Activated naive CD4-positive, alpha-beta T cell treated with anti-CD3 and anti-CD28 coated beads, Interleukin-2, amount 50 U/mL, for 24 hours (primary cell): ENCODE results near the gene ALDH3B2.
"Not testable (repeated sequence)": the region's sequence is repeated elsewhere in the genome, so short reads cannot be mapped to it uniquely, and the experiment has no call there.

ENCODE experiments used
- H3K27ac Mint-ChIP-seq: one replicate; pipeline ENCODE4 v1.8.0; 2021; ENCODE audit warnings: mild to moderate bottlenecking, mixed read lengths
- H3K27me3 Mint-ChIP-seq: one replicate; pipeline ENCODE4 v1.8.0; 2021; ENCODE audit warnings: mixed read lengths
- H3K36me3 Mint-ChIP-seq: one replicate; pipeline ENCODE4 v1.8.0; 2021; ENCODE audit warnings: mixed read lengths
- H3K4me1 Mint-ChIP-seq: one replicate; pipeline ENCODE4 v1.8.0; 2021; ENCODE audit warnings: mixed read lengths
- H3K4me3 Mint-ChIP-seq: one replicate; pipeline ENCODE4 v1.8.0; 2021; ENCODE audit warnings: mild to moderate bottlenecking, mixed read lengths
- H3K9me3 Mint-ChIP-seq: one replicate; pipeline ENCODE4 v1.8.0; 2021; ENCODE audit warnings: mixed read lengths

Gene ALDH3B2

GRCh38 chr11:67642173-67643120 is 32.0 kb downstream of the ALDH3B2 start:
- no peak overlapping the region for H3K4me3 Mint-ChIP-seq
- no peaks in the 10 kb centered on the region for H3K36me3 Mint-ChIP-seq
- H3K27me3 Mint-ChIP-seq = no peaks in the 10 kb centered on the region
- H3K9me3 Mint-ChIP-seq = no peaks in the 10 kb centered on the region
- H3K27ac Mint-ChIP-seq = peak overlapping the region; percentile 23
- peaks cover 15% of the 10 kb centered on the region for H3K4me1 Mint-ChIP-seq

GRCh38 chr11:67641338-67642172 is 32.9 kb downstream of the ALDH3B2 start:
- Mint-ChIP-seq H3K4me3 (no peak overlapping the region), H3K4me1 (peaks cover 7% of the 10 kb centered on the region), H3K27me3 (no peaks in the 10 kb centered on the region), H3K27ac (no peak overlapping the region), H3K36me3 (no peaks in the 10 kb centered on the region), H3K9me3 (no peaks in the 10 kb centered on the region)

- no peak overlapping the region for H3K4me3 Mint-ChIP-seq
- no peaks in the 10 kb centered on the region for H3K36me3 Mint-ChIP-seq
- H3K4me1 Mint-ChIP-seq = peaks cover under 1% of the 10 kb centered on the region
- no peaks in the 10 kb centered on the region for H3K27me3 Mint-ChIP-seq
- H3K27ac Mint-ChIP-seq = no peak overlapping the region
- H3K9me3 Mint-ChIP-seq = no peaks in the 10 kb centered on the region
Measured at GRCh38 chr11:67640758-67641337, 33.6 kb downstream of the ALDH3B2 start.

- Mint-ChIP-seq H3K36me3 (no peaks in the 10 kb centered on the region), H3K27ac (peak overlapping the region; percentile 59), H3K4me3 (no peak overlapping the region), H3K4me1 (no peaks in the 10 kb centered on the region), H3K27me3 (no peaks in the 10 kb centered on the region), H3K9me3 (no peaks in the 10 kb centered on the region)
Measured at GRCh38 chr11:67640021-67640757, 34.2 kb downstream of the ALDH3B2 start.

GRCh38 chr11:67639438-67639859 is 35.0 kb downstream of the ALDH3B2 start, which contains the start of gene TBX10:
TSS of gene TBX10 (minus strand) at chr11:67639763. CDS start at chr11:67639472, 291 bp downstream.
- Mint-ChIP-seq H3K4me1 (no peaks in the 10 kb centered on the region), H3K27ac (peak within 1 kb of the TSS; percentile 59), H3K27me3 (no peaks in the 10 kb centered on the region), H3K4me3 (no peak within 1 kb of the TSS), H3K36me3 (no peaks in the 10 kb centered on the region), H3K9me3 (no peaks in the 10 kb centered on the region)

GRCh38 chr11:67638535-67639437 is 35.6 kb downstream of the ALDH3B2 start:
- H3K4me3 Mint-ChIP-seq = no peak overlapping the region
- no peaks in the 10 kb centered on the region for H3K4me1 Mint-ChIP-seq
- no peaks in the 10 kb centered on the region for H3K36me3 Mint-ChIP-seq
- no peaks in the 10 kb centered on the region for H3K9me3 Mint-ChIP-seq
- H3K27ac Mint-ChIP-seq = no peak overlapping the region
- no peaks in the 10 kb centered on the region for H3K27me3 Mint-ChIP-seq

GRCh38 chr11:67637441-67637840 is 37.0 kb downstream of the ALDH3B2 start:
- not testable (repeated sequence) for H3K9me3 Mint-ChIP-seq, H3K27me3 Mint-ChIP-seq, H3K4me3 Mint-ChIP-seq, H3K36me3 Mint-ChIP-seq, H3K4me1 Mint-ChIP-seq, H3K27ac Mint-ChIP-seq

GRCh38 chr11:67636962-67637361 is 37.5 kb downstream of the ALDH3B2 start:
- no peak overlapping the region for H3K4me3 Mint-ChIP-seq
- H3K27ac Mint-ChIP-seq = no peak overlapping the region
- H3K9me3 Mint-ChIP-seq = no peaks in the 10 kb centered on the region
- H3K36me3 Mint-ChIP-seq = no peaks in the 10 kb centered on the region
- no peaks in the 10 kb centered on the region for H3K27me3 Mint-ChIP-seq
- H3K4me1 Mint-ChIP-seq = no peaks in the 10 kb centered on the region

- H3K9me3 Mint-ChIP-seq = no peaks in the 10 kb centered on the region
- peaks cover 6% of the 10 kb centered on the region for H3K4me1 Mint-ChIP-seq
- no peaks in the 10 kb centered on the region for H3K27me3 Mint-ChIP-seq
- H3K4me3 Mint-ChIP-seq = no peak overlapping the region
- H3K36me3 Mint-ChIP-seq = no peaks in the 10 kb centered on the region
- no peak overlapping the region for H3K27ac Mint-ChIP-seq
Measured at GRCh38 chr11:67635231-67635521, 39.2 kb downstream of the ALDH3B2 start.

GRCh38 chr11:67634366-67635230 is 39.8 kb downstream of the ALDH3B2 start:
- Mint-ChIP-seq H3K4me3 (no peak overlapping the region), H3K27me3 (no peaks in the 10 kb centered on the region), H3K9me3 (no peaks in the 10 kb centered on the region), H3K4me1 (peaks cover 6% of the 10 kb centered on the region), H3K27ac (no peak overlapping the region), H3K36me3 (no peaks in the 10 kb centered on the region)

GRCh38 chr11:67633758-67634365 is 40.6 kb downstream of the ALDH3B2 start:
- Mint-ChIP-seq H3K27me3 (no peaks in the 10 kb centered on the region), H3K27ac (no peak overlapping the region), H3K4me3 (no peak overlapping the region), H3K4me1 (peaks cover 6% of the 10 kb centered on the region), H3K9me3 (no peaks in the 10 kb centered on the region), H3K36me3 (no peaks in the 10 kb centered on the region)

- no peaks in the 10 kb centered on the region for H3K9me3 Mint-ChIP-seq
- no peak overlapping the region for H3K27ac Mint-ChIP-seq
- H3K36me3 Mint-ChIP-seq = no peaks in the 10 kb centered on the region
- no peak overlapping the region for H3K4me3 Mint-ChIP-seq
- no peaks in the 10 kb centered on the region for H3K27me3 Mint-ChIP-seq
- peaks cover 6% of the 10 kb centered on the region for H3K4me1 Mint-ChIP-seq
Measured at GRCh38 chr11:67632982-67633755, 41.3 kb downstream of the ALDH3B2 start.
